GM21737 (cell line): ENCODE results near the gene SH2D1A.
"Not testable (repeated sequence)": the region's sequence is repeated elsewhere in the genome, so short reads cannot be mapped to it uniquely, and the experiment has no call there.

Experiments used
- ATAC-seq: cut with Tn5 transposase; IDR thresholded peaks from one replicate; pipeline ENCODE4 v1.9.1; 2021; ENCODE audit warnings: mild to moderate bottlenecking, moderate library complexity; ENCODE audit not compliant: unreplicated experiment

SH2D1A gene

GRCh38 chrX:124346117-124346876 is at the start of gene SH2D1A:
SH2D1A (plus strand) TSS chrX:124346563; CDS start chrX:124346643, 80 bp downstream.
- no peak for ATAC-seq

GRCh38 chrX:124299323-124299722 is 47.0 kb upstream of the SH2D1A start:
- not testable (repeated sequence) for ATAC-seq

- ATAC-seq, result no peak
These were observed 46.0 kb upstream of the SH2D1A start for GRCh38 chrX:124300405-124300804.

DNA sequence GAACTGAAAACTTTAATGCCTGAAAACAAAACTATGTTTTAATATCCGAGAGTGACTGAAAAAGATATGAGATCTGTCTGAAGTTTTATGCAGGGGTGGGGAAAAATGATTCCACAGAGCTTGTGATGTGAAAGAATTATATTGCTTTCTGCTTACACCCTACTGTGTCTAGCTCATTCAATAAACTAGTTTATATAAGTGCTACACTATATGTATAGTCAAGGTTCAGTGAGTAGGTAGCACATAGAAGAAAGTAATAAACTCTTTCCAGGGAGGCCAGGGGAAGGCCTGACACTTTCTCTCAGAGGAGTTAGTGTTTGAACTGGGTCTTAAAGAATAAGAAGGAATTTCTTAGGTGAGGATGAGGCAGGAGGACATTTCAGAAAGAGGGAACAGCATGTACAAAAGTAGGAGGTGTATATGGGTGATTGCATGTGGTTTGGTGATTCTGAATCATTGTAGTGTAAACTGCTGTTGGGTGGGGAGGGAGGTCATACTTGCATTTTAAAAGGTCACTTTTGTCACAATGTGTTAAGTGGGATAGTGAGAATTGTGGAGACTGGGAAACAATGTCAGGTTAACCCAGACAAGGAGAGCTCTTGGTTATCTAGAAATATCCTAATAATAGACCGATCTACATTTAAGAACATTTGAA is 39.0 kb upstream of the SH2D1A start:
- no peak for ATAC-seq

DNA sequence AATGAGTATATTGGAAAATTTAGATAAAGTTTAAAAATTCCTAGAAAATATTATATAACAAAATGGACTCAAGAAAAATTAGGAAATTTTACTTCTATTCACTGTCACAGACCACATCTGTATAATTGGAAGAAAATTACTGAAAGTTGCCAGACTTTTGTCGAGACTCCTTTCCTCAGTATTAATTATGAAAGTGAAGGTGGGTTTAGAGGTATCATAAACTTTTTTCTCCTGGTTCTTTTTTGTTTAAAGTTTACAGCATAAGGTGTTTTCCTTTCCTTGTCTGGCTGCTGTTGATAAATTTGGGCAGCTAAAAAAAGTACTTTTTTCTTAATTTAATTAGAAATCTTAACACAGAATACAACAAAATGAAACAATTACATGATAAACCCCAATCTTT is 20.6 kb upstream of the SH2D1A start:
- ATAC-seq, result no peak

DNA sequence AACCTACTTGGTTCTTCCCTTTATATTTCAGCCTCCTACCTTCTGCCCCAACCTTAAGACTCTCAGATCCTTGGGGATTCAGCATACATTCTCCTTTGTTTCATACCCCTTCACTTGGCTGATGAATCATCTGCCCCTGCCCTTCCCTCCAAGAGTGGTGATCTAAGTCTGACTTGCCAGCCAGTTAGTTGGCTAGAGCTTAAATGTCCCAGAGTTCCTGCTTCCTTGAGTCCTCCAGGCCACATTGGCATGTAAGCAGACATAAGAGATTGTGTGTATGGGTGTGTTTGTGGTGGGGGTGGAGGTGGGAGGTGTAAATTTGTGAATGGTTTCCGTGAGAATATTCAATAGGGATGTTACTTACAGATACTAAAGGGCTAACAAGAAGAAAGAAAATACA is 17.6 kb upstream of the SH2D1A start:
- ATAC-seq, result no peak

- no peak for ATAC-seq
These were observed 13.6 kb upstream of the SH2D1A start, which contains the start of gene TEX13D for GRCh38 chrX:124332481-124333424. TEX13D (plus strand) TSS chrX:124332660; CDS start chrX:124332918, 258 bp downstream.

GRCh38 chrX:124333862-124334261 is 12.5 kb upstream of the SH2D1A start:
- ATAC-seq, result peak; percentile 49

DNA sequence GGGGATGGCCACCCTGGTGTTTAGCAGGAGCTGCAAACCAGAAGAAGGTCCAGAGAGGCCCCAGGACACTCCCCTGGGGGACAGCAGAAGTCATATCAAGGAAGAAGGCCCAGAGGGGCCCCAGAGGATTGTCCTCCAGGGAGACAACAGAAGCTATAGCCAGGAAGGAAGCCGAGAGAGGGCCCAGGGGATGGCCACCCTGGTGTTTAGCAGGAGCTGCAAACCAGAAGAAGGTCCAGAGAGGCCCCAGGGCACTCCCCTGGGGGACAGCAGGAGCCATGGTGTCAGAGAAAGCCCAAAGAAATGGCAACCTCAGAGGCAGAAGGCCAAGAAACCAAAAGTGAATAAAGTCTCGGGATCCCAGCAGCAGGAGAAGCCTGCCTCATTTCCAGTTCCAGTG is 11.8 kb upstream of the SH2D1A start:
- ATAC-seq, result not testable (repeated sequence)

- no peak for ATAC-seq
These were observed 10.8 kb upstream of the SH2D1A start for GRCh38 chrX:124335598-124335997.

- ATAC-seq, result no peak
These were observed 8.4 kb upstream of the SH2D1A start for GRCh38 chrX:124337916-124338315.

DNA sequence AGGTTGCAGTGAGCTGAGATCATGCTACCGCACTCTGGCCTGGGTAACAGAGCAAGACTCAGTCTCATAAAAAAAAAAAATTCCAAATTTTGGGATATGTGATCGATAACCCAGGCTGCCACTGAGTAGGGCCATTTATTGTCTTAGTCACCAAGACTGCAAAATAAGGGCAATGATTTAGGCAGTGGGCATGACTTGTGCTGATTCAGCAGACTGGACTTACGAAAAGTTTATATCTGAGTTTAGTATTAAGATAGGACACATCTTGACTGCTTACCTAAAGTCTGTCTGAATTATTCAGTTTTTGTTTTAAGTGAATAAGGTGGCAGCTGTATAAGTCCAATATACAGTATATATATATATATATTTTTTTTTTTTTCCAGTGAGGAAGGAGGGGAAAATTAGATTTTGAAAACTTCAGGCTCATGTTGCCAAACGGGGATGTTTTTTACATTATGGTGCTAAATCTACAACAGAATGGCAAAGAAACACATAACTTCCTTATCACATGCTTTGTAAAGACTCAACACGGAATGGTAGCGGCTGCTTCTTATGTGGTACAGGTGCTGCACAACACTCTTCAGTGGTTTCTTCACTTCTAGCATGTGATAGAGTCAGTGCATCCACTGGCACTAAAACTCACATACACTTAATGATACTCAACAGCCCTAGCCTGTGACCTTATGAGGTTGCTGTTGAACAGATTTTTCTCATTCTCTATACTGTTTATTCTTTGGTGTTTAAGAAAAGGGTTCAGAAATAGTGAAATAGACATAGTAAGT is 7.4 kb upstream of the SH2D1A start:
- no peak for ATAC-seq

- no peak for ATAC-seq
These were observed 4.8 kb upstream of the SH2D1A start for GRCh38 chrX:124341396-124342132.

- ATAC-seq, result no peak
These were observed 4.0 kb upstream of the SH2D1A start for GRCh38 chrX:124342174-124342867.

DNA sequence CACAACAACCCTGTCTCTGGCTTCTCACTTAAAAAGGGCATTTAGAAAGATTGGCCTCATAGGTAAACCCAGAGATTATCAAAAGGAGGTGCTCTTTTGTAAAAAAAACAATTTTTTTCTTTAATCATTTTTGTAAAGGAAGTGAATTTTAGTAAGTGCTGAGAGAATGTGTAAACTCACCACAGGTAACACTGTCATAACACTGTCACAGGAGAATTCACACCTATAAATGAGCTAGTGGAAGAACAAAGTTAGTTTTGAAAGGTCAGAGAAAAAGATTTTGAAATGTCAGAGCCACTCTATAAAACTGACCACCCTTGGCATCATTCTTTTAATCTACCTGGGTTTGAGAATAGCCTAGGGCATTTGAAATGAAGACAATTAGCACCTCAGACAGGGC is 3.3 kb upstream of the SH2D1A start:
- ATAC-seq, result no peak

- no peak for ATAC-seq
These were observed 2.1 kb upstream of the SH2D1A start for GRCh38 chrX:124344246-124344645.

GRCh38 chrX:124346877-124347241 is 496 bp downstream of the SH2D1A start:
- no peak for ATAC-seq

DNA sequence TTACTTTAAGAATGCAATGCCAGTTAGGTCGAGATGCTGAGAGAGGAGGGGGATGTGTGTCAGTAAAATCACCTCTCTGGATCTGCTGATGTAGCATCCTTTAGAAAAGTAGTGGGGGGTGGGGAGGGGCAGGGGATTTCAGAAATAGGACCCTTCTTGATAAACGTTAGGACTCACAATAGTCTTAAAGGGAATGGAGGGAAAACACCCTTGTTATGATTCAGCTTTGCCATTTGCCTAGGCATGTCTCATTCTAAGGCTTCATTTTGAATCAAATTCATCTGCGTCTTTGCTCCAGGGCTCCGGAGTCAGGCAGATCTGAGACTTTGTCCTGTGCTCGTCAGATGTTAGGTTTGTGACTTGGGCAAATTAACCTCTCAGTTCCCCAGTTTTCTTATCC is 879 bp downstream of the SH2D1A start:
- no peak for ATAC-seq

- ATAC-seq, result no peak
These were observed 1.8 kb downstream of the SH2D1A start for GRCh38 chrX:124348182-124348581.
